GM18861 (cell line): ENCODE data around the gene EPHA2.

Experiments
- ATAC-seq: cut with Tn5 transposase; IDR thresholded peaks from one replicate; pipeline ENCODE4 v1.9.1; 2021; ENCODE audit not compliant: unreplicated experiment

Gene EPHA2

GRCh38 chr1:16184557-16185303 lies 28.9 kb upstream of the EPHA2 start:
- ATAC-seq: no peak

GRCh38 chr1:16183765-16184556 lies 28.1 kb upstream of the EPHA2 start:
- no peak for ATAC-seq

- ATAC-seq: no peak
These were observed 27.3 kb upstream of the EPHA2 start for GRCh38 chr1:16183179-16183578.

- no peak for ATAC-seq
These were observed 26.2 kb upstream of the EPHA2 start for GRCh38 chr1:16181887-16182719.

- no peak for ATAC-seq
These were observed 24.5 kb upstream of the EPHA2 start for GRCh38 chr1:16180291-16180824.

GRCh38 chr1:16178596-16179497 lies 23.0 kb upstream of the EPHA2 start:
- no peak for ATAC-seq

- ATAC-seq: no peak
These were observed 21.4 kb upstream of the EPHA2 start for GRCh38 chr1:16177306-16177705.

GRCh38 chr1:16176653-16177052 lies 20.8 kb upstream of the EPHA2 start:
- no peak for ATAC-seq

GRCh38 chr1:16175610-16176553 lies 20.0 kb upstream of the EPHA2 start:
- no peak for ATAC-seq

- ATAC-seq: no peak
These were observed 19.2 kb upstream of the EPHA2 start for GRCh38 chr1:16174886-16175598.

GRCh38 chr1:16174261-16174868 lies 18.5 kb upstream of the EPHA2 start:
- ATAC-seq: no peak

- no peak for ATAC-seq
These were observed 17.8 kb upstream of the EPHA2 start for GRCh38 chr1:16173447-16174260.

GRCh38 chr1:16172964-16173446 lies 17.1 kb upstream of the EPHA2 start:
- no peak for ATAC-seq

GRCh38 chr1:16172218-16172830 lies 16.5 kb upstream of the EPHA2 start:
- ATAC-seq: no peak

GRCh38 chr1:16171314-16172151 lies 15.7 kb upstream of the EPHA2 start:
- no peak for ATAC-seq

- no peak for ATAC-seq
These were observed 14.4 kb upstream of the EPHA2 start for GRCh38 chr1:16170283-16170673.
